Measurements from ENCODE around the gene ZMIZ1. TPM values are rescaled to one million over a fixed set of nuclear protein-coding genes. Genes with fewer than 3 reads are reported as not detected.

ZMIZ1 gene
- total RNA-seq, 1 experiment from 2014 or later = 34.2 TPM

DNA sequence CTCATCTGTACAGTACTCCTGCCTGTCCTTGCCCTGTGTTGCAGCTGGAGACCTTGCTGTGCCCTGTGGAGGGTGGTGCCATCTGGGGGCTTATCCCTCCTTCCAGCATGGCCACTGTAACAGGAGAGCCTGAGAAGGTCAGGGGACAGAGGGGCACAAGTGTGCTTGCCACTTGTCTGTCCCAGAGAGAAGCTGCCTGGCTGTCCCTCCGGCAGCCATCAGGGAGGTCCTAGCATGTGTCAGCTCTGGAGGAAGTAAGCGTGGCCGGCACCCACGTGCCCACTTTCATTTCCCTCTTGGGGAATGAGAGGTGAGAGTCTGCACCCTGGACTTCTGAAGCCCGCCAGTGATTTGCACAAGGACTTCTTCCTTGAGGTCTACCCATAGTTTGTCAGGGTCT, 181.5 kb downstream of the ZMIZ1 start:
- Histone ChIP-seq H3K27me3 (ENCODE audit: control insufficient read depth, insufficient read depth, low read length) (no peaks in the 10 kb centered on the region), H3K4me3 (ENCODE audit: low read depth in 2 of 2, low read length in 2 of 2) (no peak overlapping the region), H3K36me3 (ENCODE audit: control insufficient read depth, insufficient read depth, low read length) (no peaks in the 10 kb centered on the region), H3K27ac (ENCODE audit: low read length) (no peak overlapping the region), H3K9me3 (ENCODE audit: control insufficient read depth, insufficient read depth, low read depth, low read length) (no peaks in the 10 kb centered on the region), H3K4me1 (ENCODE audit: control insufficient read depth, insufficient read depth, low read length) (peaks cover 4% of the 10 kb centered on the region)
- intact Hi-C loops (cut with micrococcal nuclease; ENCODE audit: unreplicated experiment) (no loop called here), in situ Hi-C loops (cut with HindIII; ENCODE audit: low pct_unique_long_range_greater_than_20kb, low sequenced_read_pairs) (no loop called here)
- ChIA-PET CTCF (no interaction called here), POLR2A (no interaction called here)
- TF ChIP-seq, protein P1, sequence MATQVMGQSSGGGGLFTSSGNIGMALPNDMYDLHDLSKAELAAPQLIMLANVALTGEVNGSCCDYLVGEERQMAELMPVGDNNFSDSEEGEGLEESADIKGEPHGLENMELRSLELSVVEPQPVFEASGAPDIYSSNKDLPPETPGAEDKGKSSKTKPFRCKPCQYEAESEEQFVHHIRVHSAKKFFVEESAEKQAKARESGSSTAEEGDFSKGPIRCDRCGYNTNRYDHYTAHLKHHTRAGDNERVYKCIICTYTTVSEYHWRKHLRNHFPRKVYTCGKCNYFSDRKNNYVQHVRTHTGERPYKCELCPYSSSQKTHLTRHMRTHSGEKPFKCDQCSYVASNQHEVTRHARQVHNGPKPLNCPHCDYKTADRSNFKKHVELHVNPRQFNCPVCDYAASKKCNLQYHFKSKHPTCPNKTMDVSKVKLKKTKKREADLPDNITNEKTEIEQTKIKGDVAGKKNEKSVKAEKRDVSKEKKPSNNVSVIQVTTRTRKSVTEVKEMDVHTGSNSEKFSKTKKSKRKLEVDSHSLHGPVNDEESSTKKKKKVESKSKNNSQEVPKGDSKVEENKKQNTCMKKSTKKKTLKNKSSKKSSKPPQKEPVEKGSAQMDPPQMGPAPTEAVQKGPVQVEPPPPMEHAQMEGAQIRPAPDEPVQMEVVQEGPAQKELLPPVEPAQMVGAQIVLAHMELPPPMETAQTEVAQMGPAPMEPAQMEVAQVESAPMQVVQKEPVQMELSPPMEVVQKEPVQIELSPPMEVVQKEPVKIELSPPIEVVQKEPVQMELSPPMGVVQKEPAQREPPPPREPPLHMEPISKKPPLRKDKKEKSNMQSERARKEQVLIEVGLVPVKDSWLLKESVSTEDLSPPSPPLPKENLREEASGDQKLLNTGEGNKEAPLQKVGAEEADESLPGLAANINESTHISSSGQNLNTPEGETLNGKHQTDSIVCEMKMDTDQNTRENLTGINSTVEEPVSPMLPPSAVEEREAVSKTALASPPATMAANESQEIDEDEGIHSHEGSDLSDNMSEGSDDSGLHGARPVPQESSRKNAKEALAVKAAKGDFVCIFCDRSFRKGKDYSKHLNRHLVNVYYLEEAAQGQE (IDR thresholded peaks at IDR 0.05; ENCODE audit: insufficient read depth in 1 of 2, low read depth in 2 of 2, low read length in 1 of 2) = no peak
- TF ChIP-seq, protein P2, sequence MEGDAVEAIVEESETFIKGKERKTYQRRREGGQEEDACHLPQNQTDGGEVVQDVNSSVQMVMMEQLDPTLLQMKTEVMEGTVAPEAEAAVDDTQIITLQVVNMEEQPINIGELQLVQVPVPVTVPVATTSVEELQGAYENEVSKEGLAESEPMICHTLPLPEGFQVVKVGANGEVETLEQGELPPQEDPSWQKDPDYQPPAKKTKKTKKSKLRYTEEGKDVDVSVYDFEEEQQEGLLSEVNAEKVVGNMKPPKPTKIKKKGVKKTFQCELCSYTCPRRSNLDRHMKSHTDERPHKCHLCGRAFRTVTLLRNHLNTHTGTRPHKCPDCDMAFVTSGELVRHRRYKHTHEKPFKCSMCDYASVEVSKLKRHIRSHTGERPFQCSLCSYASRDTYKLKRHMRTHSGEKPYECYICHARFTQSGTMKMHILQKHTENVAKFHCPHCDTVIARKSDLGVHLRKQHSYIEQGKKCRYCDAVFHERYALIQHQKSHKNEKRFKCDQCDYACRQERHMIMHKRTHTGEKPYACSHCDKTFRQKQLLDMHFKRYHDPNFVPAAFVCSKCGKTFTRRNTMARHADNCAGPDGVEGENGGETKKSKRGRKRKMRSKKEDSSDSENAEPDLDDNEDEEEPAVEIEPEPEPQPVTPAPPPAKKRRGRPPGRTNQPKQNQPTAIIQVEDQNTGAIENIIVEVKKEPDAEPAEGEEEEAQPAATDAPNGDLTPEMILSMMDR (IDR thresholded peaks at IDR 0.05) = no peak
- no peak for TF ChIP-seq POLR2AphosphoS5 (IDR thresholded peaks at IDR 0.05; ENCODE audit: low read depth, low read length)
- no peak for TF ChIP-seq TCF7L2 (IDR thresholded peaks at IDR 0.05; ENCODE audit: low read depth, low read length)
- no peak for TF ChIP-seq SIN3A (IDR thresholded peaks at IDR 0.05; ENCODE audit: borderline replicate concordance, insufficient read depth, low read depth, low read length)
- BruUV-seq (replicated peaks) = no TSS peak
- DNase-seq (ENCODE audit: low read depth, low spot score) (no peak), ATAC-seq (no peak)

DNA sequence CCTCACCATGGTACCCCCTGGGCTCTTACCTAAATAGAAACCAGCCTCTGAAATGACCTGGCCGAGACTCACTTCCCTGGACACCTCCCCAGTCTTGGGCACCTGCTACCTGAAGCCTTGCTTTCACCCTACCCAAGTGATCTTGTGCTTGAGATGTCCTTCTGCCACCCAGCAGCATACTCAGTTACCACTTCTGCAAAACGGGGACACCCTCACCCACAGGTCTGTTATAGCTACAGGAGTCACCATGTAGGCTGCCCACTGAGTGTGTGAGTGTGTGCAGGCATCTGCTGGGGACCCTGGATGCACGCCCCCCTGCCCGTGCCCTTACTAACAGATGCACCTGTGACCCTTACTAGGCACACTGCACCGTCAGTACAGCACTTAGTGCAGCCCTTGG, 183.7 kb downstream of the ZMIZ1 start:
- Histone ChIP-seq H3K4me3 (ENCODE audit: low read depth in 2 of 2, low read length in 2 of 2) (no peak overlapping the region), H3K9me3 (ENCODE audit: control insufficient read depth, insufficient read depth, low read depth, low read length) (no peaks in the 10 kb centered on the region), H3K36me3 (ENCODE audit: control insufficient read depth, insufficient read depth, low read length) (no peaks in the 10 kb centered on the region), H3K27me3 (ENCODE audit: control insufficient read depth, insufficient read depth, low read length) (no peaks in the 10 kb centered on the region), H3K27ac (ENCODE audit: low read length) (no peak overlapping the region), H3K4me1 (ENCODE audit: control insufficient read depth, insufficient read depth, low read length) (no peaks in the 10 kb centered on the region)
- ChIA-PET CTCF (no interaction called here), POLR2A (no interaction called here)
- TF ChIP-seq POLR2AphosphoS5 (IDR thresholded peaks at IDR 0.05; ENCODE audit: low read depth, low read length) (no peak), TCF7L2 (IDR thresholded peaks at IDR 0.05; ENCODE audit: low read depth, low read length) (no peak), SIN3A (IDR thresholded peaks at IDR 0.05; ENCODE audit: borderline replicate concordance, insufficient read depth, low read depth, low read length) (no peak)
- TF ChIP-seq, protein P2 (IDR thresholded peaks at IDR 0.05) = no peak
- TF ChIP-seq, protein P1 (IDR thresholded peaks at IDR 0.05; ENCODE audit: insufficient read depth in 1 of 2, low read depth in 2 of 2, low read length in 1 of 2) = no peak
- DNase-seq (ENCODE audit: low read depth, low spot score) = no peak
- in situ Hi-C loops (cut with HindIII; ENCODE audit: low pct_unique_long_range_greater_than_20kb, low sequenced_read_pairs) (no loop called here), intact Hi-C loops (cut with micrococcal nuclease; ENCODE audit: unreplicated experiment) (no loop called here)
- BruUV-seq (replicated peaks) = no TSS peak
- no peak for ATAC-seq
